ENCODE results near the gene DPT.
A peak's percentile ranks its signal among the peaks of the same experiment; 100 is the strongest.

The DPT gene

GRCh38 chr1:168723000-168723399 is 6.0 kb downstream of the DPT start:
- H3K27ac ChIP-seq (ENCODE audit: low read length, poor library complexity, severe bottlenecking) = no peak overlapping the region
- H2BK5ac ChIP-seq (ENCODE audit: low read depth, low read length, poor library complexity, severe bottlenecking) = no peak overlapping the region
- no peak overlapping the region for H3K23ac ChIP-seq (ENCODE audit: low read length in 2 of 2)
- no peak overlapping the region for H2BK15ac ChIP-seq (ENCODE audit: low read depth, poor library complexity, severe bottlenecking)
- no peaks in the 10 kb centered on the region for H3K9me3 ChIP-seq (ENCODE audit: control insufficient read depth, low read length)
- no peak overlapping the region for H2BK120ac ChIP-seq (ENCODE audit: low read depth, low read length)
- no peak overlapping the region for H3K18ac ChIP-seq (ENCODE audit: low read depth in 1 of 2, low read length in 2 of 2)
- H3K9ac ChIP-seq (ENCODE audit: low read length) = no peak overlapping the region
- H3K4me1 ChIP-seq (ENCODE audit: control insufficient read depth, insufficient read depth, low read depth, low read length) = no peaks in the 10 kb centered on the region
- H3K4ac ChIP-seq (ENCODE audit: low read depth in 1 of 2, low read length in 2 of 2) = no peak overlapping the region
- H3K27me3 ChIP-seq (ENCODE audit: control insufficient read depth in 1 of 2, insufficient read depth in 1 of 2, low read length in 2 of 2) = peaks cover 0 to 6% of the 10 kb centered on the region in 2 experiments
- no CpG with 5 or more reads among the region's 1 CpG for WGBS
- H2AFZ ChIP-seq (ENCODE audit: low read depth, low read length) = no peak overlapping the region
- H4K91ac ChIP-seq (ENCODE audit: low read length) = no peak overlapping the region
- no peak for DNase-seq
- no peak overlapping the region for H2BK12ac ChIP-seq (ENCODE audit: low read length in 2 of 2)
- no peak overlapping the region for H3K4me2 ChIP-seq (ENCODE audit: low read length, poor library complexity, severe bottlenecking)
- H2AK5ac ChIP-seq (ENCODE audit: low read length, severe bottlenecking) = no peak overlapping the region
- H3K36me3 ChIP-seq (ENCODE audit: control insufficient read depth in 1 of 2, insufficient read depth in 2 of 2, low read depth in 1 of 2, low read length in 2 of 2) = no peaks in the 10 kb centered on the region
- no peak overlapping the region for H3K14ac ChIP-seq (ENCODE audit: low read length in 2 of 2)
- H4K8ac ChIP-seq (ENCODE audit: low read length) = no peak overlapping the region
- no peaks in the 10 kb centered on the region for H3K79me1 ChIP-seq (replicated peaks; ENCODE audit: low read length, poor library complexity, severe bottlenecking)
- H3K4me3 ChIP-seq (ENCODE audit: insufficient read depth in 1 of 2, low read depth in 1 of 2, low read length in 2 of 2) = no peak overlapping the region

- H2BK12ac ChIP-seq (ENCODE audit: low read length in 2 of 2) = no peak overlapping the region
- H3K27ac ChIP-seq (ENCODE audit: low read length, poor library complexity, severe bottlenecking) = no peak overlapping the region
- H3K27me3 ChIP-seq (ENCODE audit: control insufficient read depth in 1 of 2, insufficient read depth in 1 of 2, low read length in 2 of 2) = peaks cover 0 to 6% of the 10 kb centered on the region in 2 experiments
These were observed 8.2 kb downstream of the DPT start for GRCh38 chr1:168720839-168721238.

DNA sequence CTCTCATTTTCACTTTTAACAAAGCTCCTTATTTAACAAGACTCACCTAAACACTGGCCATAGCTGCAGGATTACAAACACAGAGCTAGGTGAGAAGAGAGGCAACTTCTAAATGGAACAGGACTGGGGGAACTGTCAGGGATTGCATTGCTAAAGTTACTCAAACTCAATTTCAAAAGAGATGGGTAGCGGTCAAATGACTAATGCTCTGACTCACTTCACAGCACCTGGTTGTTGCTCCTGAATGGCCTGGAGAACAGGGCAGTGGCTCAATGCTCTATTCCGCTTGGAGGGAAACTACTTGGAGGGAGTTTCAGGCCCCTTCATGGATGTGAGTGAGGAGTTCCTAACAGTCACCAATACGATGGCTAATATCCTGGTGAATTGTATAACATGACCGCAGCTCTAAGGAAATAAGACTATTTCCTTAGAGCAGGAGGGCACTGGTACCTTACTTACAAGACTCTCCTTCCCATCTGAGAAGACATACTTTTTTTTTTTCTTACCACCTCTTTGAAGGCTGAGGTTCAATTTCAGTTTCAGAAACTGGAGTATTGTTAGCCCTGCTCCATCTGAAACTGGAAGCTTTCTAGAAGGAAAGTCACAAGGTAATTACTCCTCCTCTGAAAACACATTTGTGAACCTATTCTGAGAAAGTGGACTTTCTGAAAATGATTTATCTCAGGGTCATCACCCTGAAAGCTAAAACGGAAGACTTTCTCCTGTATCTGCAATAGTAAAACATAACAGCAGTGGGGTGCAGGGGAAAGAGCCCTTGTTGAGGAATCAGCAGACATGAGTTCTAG is 9.5 kb downstream of the DPT start:
- Histone ChIP-seq H3K4ac (ENCODE audit: low read depth in 1 of 2, low read length in 2 of 2) (no peak overlapping the region), H2BK5ac (ENCODE audit: low read depth, low read length, poor library complexity, severe bottlenecking) (no peak overlapping the region), H3K79me1 (replicated peaks; ENCODE audit: low read length, poor library complexity, severe bottlenecking) (no peaks in the 10 kb centered on the region), H4K8ac (ENCODE audit: low read length) (no peak overlapping the region), H3K4me3 (ENCODE audit: insufficient read depth in 1 of 2, low read depth in 1 of 2, low read length in 2 of 2) (no peak overlapping the region), H3K4me1 (ENCODE audit: control insufficient read depth, insufficient read depth, low read depth, low read length) (no peaks in the 10 kb centered on the region), H2AFZ (ENCODE audit: low read depth, low read length) (no peak overlapping the region), H3K18ac (ENCODE audit: low read depth in 1 of 2, low read length in 2 of 2) (no peak overlapping the region), H3K4me2 (ENCODE audit: low read length, poor library complexity, severe bottlenecking) (no peak overlapping the region), H3K23ac (ENCODE audit: low read length in 2 of 2) (no peak overlapping the region), H3K36me3 (ENCODE audit: control insufficient read depth in 1 of 2, insufficient read depth in 2 of 2, low read depth in 1 of 2, low read length in 2 of 2) (no peaks in the 10 kb centered on the region), H4K91ac (ENCODE audit: low read length) (no peak overlapping the region), H2BK120ac (ENCODE audit: low read depth, low read length) (no peak overlapping the region), H2BK12ac (ENCODE audit: low read length in 2 of 2) (no peak overlapping the region), H3K27ac (ENCODE audit: low read length, poor library complexity, severe bottlenecking) (no peak overlapping the region), H3K9ac (ENCODE audit: low read length) (no peak overlapping the region), H2BK15ac (ENCODE audit: low read depth, poor library complexity, severe bottlenecking) (no peak overlapping the region), H2AK5ac (ENCODE audit: low read length, severe bottlenecking) (no peak overlapping the region), H3K14ac (ENCODE audit: low read length in 2 of 2) (no peak overlapping the region), H3K9me3 (ENCODE audit: control insufficient read depth, low read length) (no peaks in the 10 kb centered on the region), H3K27me3 (ENCODE audit: control insufficient read depth in 1 of 2, insufficient read depth in 1 of 2, low read length in 2 of 2) (peaks cover 0 to 6% of the 10 kb centered on the region in 2 experiments)
- 90% methylated on average over 4 of the region's 5 CpGs for WGBS
- DNase-seq = peak; percentile 20

More at GRCh38 chr1:168720839-168721238, 8.2 kb downstream of the DPT start:
- H2BK15ac ChIP-seq (ENCODE audit: low read depth, poor library complexity, severe bottlenecking) = no peak overlapping the region
- no peaks in the 10 kb centered on the region for H3K9me3 ChIP-seq (ENCODE audit: control insufficient read depth, low read length)
- no peaks in the 10 kb centered on the region for H3K36me3 ChIP-seq (ENCODE audit: control insufficient read depth in 1 of 2, insufficient read depth in 2 of 2, low read depth in 1 of 2, low read length in 2 of 2)
- H3K23ac ChIP-seq (ENCODE audit: low read length in 2 of 2) = no peak overlapping the region
- no peak overlapping the region for H2BK120ac ChIP-seq (ENCODE audit: low read depth, low read length)
- H2BK5ac ChIP-seq (ENCODE audit: low read depth, low read length, poor library complexity, severe bottlenecking) = no peak overlapping the region
- H3K9ac ChIP-seq (ENCODE audit: low read length) = no peak overlapping the region
- no peak for DNase-seq
- no peak overlapping the region for H2AFZ ChIP-seq (ENCODE audit: low read depth, low read length)
- H3K4me2 ChIP-seq (ENCODE audit: low read length, poor library complexity, severe bottlenecking) = no peak overlapping the region
- no peak overlapping the region for H4K91ac ChIP-seq (ENCODE audit: low read length)
- H3K4me1 ChIP-seq (ENCODE audit: control insufficient read depth, insufficient read depth, low read depth, low read length) = no peaks in the 10 kb centered on the region
- H3K14ac ChIP-seq (ENCODE audit: low read length in 2 of 2) = no peak overlapping the region
- H3K4me3 ChIP-seq (ENCODE audit: insufficient read depth in 1 of 2, low read depth in 1 of 2, low read length in 2 of 2) = no peak overlapping the region
- no peak overlapping the region for H2AK5ac ChIP-seq (ENCODE audit: low read length, severe bottlenecking)
- H3K4ac ChIP-seq (ENCODE audit: low read depth in 1 of 2, low read length in 2 of 2) = no peak overlapping the region
- no peak overlapping the region for H4K8ac ChIP-seq (ENCODE audit: low read length)
- no peaks in the 10 kb centered on the region for H3K79me1 ChIP-seq (replicated peaks; ENCODE audit: low read length, poor library complexity, severe bottlenecking)
- no peak overlapping the region for H3K18ac ChIP-seq (ENCODE audit: low read depth in 1 of 2, low read length in 2 of 2)

- Histone ChIP-seq H3K23ac (ENCODE audit: low read length in 2 of 2) (no peak overlapping the region), H2BK15ac (ENCODE audit: low read depth, poor library complexity, severe bottlenecking) (no peak overlapping the region), H3K79me1 (replicated peaks; ENCODE audit: low read length, poor library complexity, severe bottlenecking) (no peaks in the 10 kb centered on the region), H3K4ac (ENCODE audit: low read depth in 1 of 2, low read length in 2 of 2) (no peak overlapping the region), H3K4me3 (ENCODE audit: insufficient read depth in 1 of 2, low read depth in 1 of 2, low read length in 2 of 2) (no peak overlapping the region), H3K4me2 (ENCODE audit: low read length, poor library complexity, severe bottlenecking) (no peak overlapping the region), H4K91ac (ENCODE audit: low read length) (no peak overlapping the region), H3K9me3 (ENCODE audit: control insufficient read depth, low read length) (no peaks in the 10 kb centered on the region), H3K9ac (ENCODE audit: low read length) (no peak overlapping the region), H3K36me3 (ENCODE audit: control insufficient read depth in 1 of 2, insufficient read depth in 2 of 2, low read depth in 1 of 2, low read length in 2 of 2) (no peaks in the 10 kb centered on the region), H2BK5ac (ENCODE audit: low read depth, low read length, poor library complexity, severe bottlenecking) (no peak overlapping the region), H3K27ac (ENCODE audit: low read length, poor library complexity, severe bottlenecking) (no peak overlapping the region), H2BK12ac (ENCODE audit: low read length in 2 of 2) (no peak overlapping the region), H3K18ac (ENCODE audit: low read depth in 1 of 2, low read length in 2 of 2) (no peak overlapping the region), H3K27me3 (ENCODE audit: control insufficient read depth in 1 of 2, insufficient read depth in 1 of 2, low read length in 2 of 2) (peaks cover 0 to 6% of the 10 kb centered on the region in 2 experiments), H2AK5ac (ENCODE audit: low read length, severe bottlenecking) (no peak overlapping the region), H4K8ac (ENCODE audit: low read length) (no peak overlapping the region), H2AFZ (ENCODE audit: low read depth, low read length) (no peak overlapping the region), H2BK120ac (ENCODE audit: low read depth, low read length) (no peak overlapping the region), H3K4me1 (ENCODE audit: control insufficient read depth, insufficient read depth, low read depth, low read length) (no peaks in the 10 kb centered on the region), H3K14ac (ENCODE audit: low read length in 2 of 2) (no peak overlapping the region)
- no peak for DNase-seq
- whole genome bisulfite sequencing = 93% methylated on average over 6 of the region's 10 CpGs
These were observed 10.8 kb downstream of the DPT start for GRCh38 chr1:168717906-168718891.
